Brain microvascular endothelial cell (primary cell): ENCODE data around the gene PELO.

Experiments used
- DNase-seq: peaks from one replicate; pipeline ENCODE4 v3.0.0-alpha.2; 2020
- H3K27ac ChIP-seq: fragments of 250-450 bp; sonication (Bioruptor Pico); 2 replicates; pipeline ENCODE4 v1.5.1; 2020; ENCODE audit warnings: mild to moderate bottlenecking, moderate library complexity
- H3K27me3 ChIP-seq: fragments of 250-450 bp; sonication (Bioruptor Pico); replicated peaks from 2 replicates; pipeline ENCODE4 v1.5.1; 2020; ENCODE audit warnings: mild to moderate bottlenecking
- H3K36me3 ChIP-seq: fragments of 250-450 bp; sonication (Bioruptor Pico); replicated peaks from 2 replicates; pipeline ENCODE4 v1.5.1; 2020; ENCODE audit warnings: mild to moderate bottlenecking
- H3K4me3 ChIP-seq: 2 replicates; pipeline ENCODE4 v1.5.1; 2011; ENCODE audit warnings: low read depth, mild to moderate bottlenecking, control low read depth, low read length, moderate library complexity
- in situ Hi-C: cut with HindIII; loops from 2 replicates; pipeline ENCODE4 v1.10.0; 2017; ENCODE audit warnings: low sequenced_read_pairs, low pct_ligation_motif_present
- TF ChIP-seq, protein P1 (sequence below): IDR thresholded peaks from 2 replicates; pipeline ENCODE4 v1.5.1; 2011; ENCODE audit warnings: low read depth, mild to moderate bottlenecking, moderate library complexity, low read length, control low read depth, inconsistent platforms; ENCODE audit errors: missing control alignments

The PELO gene

DNA sequence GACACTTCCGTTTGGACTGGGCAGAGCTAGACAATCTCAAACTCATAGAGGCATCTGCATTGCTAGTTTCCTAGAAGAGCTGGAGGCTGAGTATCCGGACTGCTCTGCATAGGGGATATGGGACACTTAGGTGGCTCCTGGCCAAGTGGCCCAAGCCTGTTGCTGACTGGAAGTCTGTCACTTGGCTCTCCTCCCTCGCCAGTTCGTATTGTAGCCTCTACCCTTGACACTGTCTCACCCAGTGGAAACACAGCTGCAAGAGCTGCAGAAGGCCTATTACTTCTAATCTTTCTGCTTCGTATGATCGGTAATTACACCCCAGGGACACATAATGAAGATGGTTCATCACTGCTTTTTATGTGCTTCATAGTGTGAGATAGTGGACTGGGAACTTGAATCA is 34.7 kb downstream of the PELO start:
- Histone ChIP-seq H3K36me3 (no peaks in the 10 kb centered on the region), H3K27me3 (no peaks in the 10 kb centered on the region), H3K4me3 (no peak overlapping the region), H3K27ac (no peak overlapping the region)
- no peak for DNase-seq
- TF ChIP-seq, protein P1, sequence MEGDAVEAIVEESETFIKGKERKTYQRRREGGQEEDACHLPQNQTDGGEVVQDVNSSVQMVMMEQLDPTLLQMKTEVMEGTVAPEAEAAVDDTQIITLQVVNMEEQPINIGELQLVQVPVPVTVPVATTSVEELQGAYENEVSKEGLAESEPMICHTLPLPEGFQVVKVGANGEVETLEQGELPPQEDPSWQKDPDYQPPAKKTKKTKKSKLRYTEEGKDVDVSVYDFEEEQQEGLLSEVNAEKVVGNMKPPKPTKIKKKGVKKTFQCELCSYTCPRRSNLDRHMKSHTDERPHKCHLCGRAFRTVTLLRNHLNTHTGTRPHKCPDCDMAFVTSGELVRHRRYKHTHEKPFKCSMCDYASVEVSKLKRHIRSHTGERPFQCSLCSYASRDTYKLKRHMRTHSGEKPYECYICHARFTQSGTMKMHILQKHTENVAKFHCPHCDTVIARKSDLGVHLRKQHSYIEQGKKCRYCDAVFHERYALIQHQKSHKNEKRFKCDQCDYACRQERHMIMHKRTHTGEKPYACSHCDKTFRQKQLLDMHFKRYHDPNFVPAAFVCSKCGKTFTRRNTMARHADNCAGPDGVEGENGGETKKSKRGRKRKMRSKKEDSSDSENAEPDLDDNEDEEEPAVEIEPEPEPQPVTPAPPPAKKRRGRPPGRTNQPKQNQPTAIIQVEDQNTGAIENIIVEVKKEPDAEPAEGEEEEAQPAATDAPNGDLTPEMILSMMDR, result no peak
- in situ Hi-C loops, result no loop called here

DNA sequence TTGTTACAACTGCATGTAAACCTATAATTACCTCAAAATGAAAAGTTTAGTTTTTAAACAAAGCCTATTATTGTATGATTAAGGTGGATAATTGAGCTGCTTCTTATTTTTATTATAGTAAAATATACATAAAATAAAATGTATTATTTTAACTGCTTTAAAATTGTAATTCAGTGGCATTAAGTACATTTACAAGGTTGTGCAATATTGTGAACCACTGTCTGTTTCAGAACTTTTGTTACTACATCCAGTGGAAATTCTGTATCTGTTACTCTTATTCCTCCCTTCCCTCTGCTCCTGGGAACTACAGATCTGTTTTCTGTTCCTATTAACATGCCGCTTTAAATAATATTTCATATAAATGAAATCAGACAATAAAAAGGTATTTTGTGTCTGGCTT is 37.1 kb downstream of the PELO start:
- in situ Hi-C loops, result no loop called here
- no peak for DNase-seq
- Histone ChIP-seq H3K27ac (no peak overlapping the region), H3K36me3 (no peaks in the 10 kb centered on the region), H3K4me3 (no peak overlapping the region), H3K27me3 (no peaks in the 10 kb centered on the region)
- TF ChIP-seq, protein P1, result no peak

DNA sequence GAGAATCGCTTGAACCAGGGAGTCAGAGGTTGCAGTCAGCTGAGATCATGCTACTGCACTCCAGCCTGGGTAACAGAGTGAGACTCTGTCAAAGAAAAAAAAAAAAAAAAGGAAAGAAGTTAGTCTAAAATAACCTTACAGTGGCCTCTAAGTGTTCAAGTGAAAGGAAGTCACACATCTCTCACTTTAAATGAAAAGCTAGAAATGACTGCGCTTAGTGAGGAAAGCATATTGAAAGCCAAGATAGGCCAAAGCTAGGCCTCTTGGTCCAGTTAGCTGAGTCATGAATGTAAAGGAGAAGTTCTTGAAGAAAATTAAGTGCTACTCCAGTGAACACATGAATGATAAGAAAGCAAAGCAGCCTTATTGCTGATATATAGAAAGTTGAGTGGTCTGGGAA is 38.1 kb downstream of the PELO start:
- TF ChIP-seq, protein P1, result no peak
- H3K36me3 ChIP-seq, result no peaks in the 10 kb centered on the region
- in situ Hi-C loops, result no loop called here

GRCh38 chr5:52827815-52828214 is 40.1 kb downstream of the PELO start:
- in situ Hi-C loops, result no loop called here
- H3K27ac ChIP-seq, result no peak overlapping the region
- no peaks in the 10 kb centered on the region for H3K27me3 ChIP-seq
- H3K4me3 ChIP-seq, result no peak overlapping the region
- no peak for DNase-seq
- H3K36me3 ChIP-seq, result no peaks in the 10 kb centered on the region
- TF ChIP-seq, protein P1, result no peak

More for the DNA sequence above, 38.1 kb downstream of the PELO start:
- H3K27me3 ChIP-seq, result no peaks in the 10 kb centered on the region
- DNase-seq, result no peak
- H3K27ac ChIP-seq, result no peak overlapping the region
- no peak overlapping the region for H3K4me3 ChIP-seq

- H3K27me3 ChIP-seq, result no peaks in the 10 kb centered on the region
- in situ Hi-C loops, result no loop called here
- DNase-seq, result no peak
- TF ChIP-seq, protein P1, result no peak
- no peak overlapping the region for H3K27ac ChIP-seq
- no peak overlapping the region for H3K4me3 ChIP-seq
- H3K36me3 ChIP-seq, result no peaks in the 10 kb centered on the region
Observed at GRCh38 chr5:52829664-52830063, 41.9 kb downstream of the PELO start.

DNA sequence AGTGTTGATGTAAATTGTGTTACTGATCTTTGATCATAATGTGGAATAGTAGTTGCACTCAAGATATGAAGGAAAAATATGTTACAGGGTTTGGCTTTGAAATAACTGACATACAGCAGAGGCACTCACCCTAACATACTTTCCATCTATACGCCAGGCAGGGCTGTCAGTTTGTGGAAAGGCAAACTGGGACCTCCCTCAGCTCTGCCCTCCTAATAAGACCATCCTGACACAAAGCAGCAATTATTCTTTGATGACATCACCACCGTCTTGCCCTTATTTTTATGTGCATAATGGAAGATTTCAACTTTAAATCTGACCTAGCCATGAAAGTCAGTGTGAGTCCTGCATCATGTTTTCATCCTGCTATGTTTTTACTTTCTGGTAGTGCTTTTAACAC is 42.9 kb downstream of the PELO start:
- Histone ChIP-seq H3K27me3 (no peaks in the 10 kb centered on the region), H3K36me3 (no peaks in the 10 kb centered on the region), H3K4me3 (no peak overlapping the region), H3K27ac (no peak overlapping the region)
- TF ChIP-seq, protein P1, result no peak
- in situ Hi-C loops, result no loop called here
- no peak for DNase-seq
